Naive B cell (primary cell): ENCODE results near the gene EMILIN1. TPM values are rescaled to one million over a fixed set of nuclear protein-coding genes. Genes with fewer than 3 reads are reported as not detected.

Experiments used
- ATAC-seq, 2 donors: fragments of 150-1000 bp; cut with Tn5 transposase; 2 replicates each; pipeline ENCODE4 v1.10.0; 2021; ENCODE audit warnings: low read depth in 2 of 2, mild to moderate bottlenecking in 2 of 2, moderate library complexity in 2 of 2
- DNase-seq: peaks from one replicate; pipeline ENCODE4 v3.0.0; 2022
- H3K27ac Mint-ChIP-seq, 6 donors: one replicate each; pipeline ENCODE4 v1.8.0; 2020 to 2022; ENCODE audit warnings: mild to moderate bottlenecking in 6 of 6, mixed read lengths in 6 of 6, moderate library complexity in 5 of 6, inconsistent platforms in 2 of 6
- H3K27me3 Mint-ChIP-seq, 3 donors: one replicate each; pipeline ENCODE4 v1.8.0; 2021 to 2022; ENCODE audit warnings: mixed read lengths in 3 of 3, mild to moderate bottlenecking in 1 of 3
- H3K36me3 Mint-ChIP-seq, 2 donors: one replicate each; pipeline ENCODE4 v1.8.0; 2020 to 2022; ENCODE audit warnings: mixed read lengths in 2 of 2, inconsistent platforms in 1 of 2, mild to moderate bottlenecking in 1 of 2
- H3K4me1 Mint-ChIP-seq, 3 donors: one replicate each; pipeline ENCODE4 v1.8.0; 2020 to 2022; ENCODE audit warnings: mixed read lengths in 3 of 3, inconsistent platforms in 1 of 3, mild to moderate bottlenecking in 1 of 3, moderate library complexity in 1 of 3
- H3K4me3 Mint-ChIP-seq, 8 donors: one replicate each; pipeline ENCODE4 v1.8.0; 2020 to 2022; ENCODE audit warnings: mild to moderate bottlenecking in 8 of 8, mixed read lengths in 8 of 8, moderate library complexity in 8 of 8, inconsistent platforms in 2 of 8
- H3K9me3 Mint-ChIP-seq, 7 donors: one replicate each; pipeline ENCODE4 v1.8.0; 2020 to 2022; ENCODE audit warnings: mixed read lengths in 7 of 7, mild to moderate bottlenecking in 5 of 7, inconsistent platforms in 2 of 7, moderate library complexity in 1 of 7
- polyA plus RNA-seq, 6 donors: library from polyadenylated mRNA; unstranded; fragments of 300-500 nt; fragmentation: Illumina TruSeq; gene quantifications; one replicate each; pipeline ENCODE4 v1.2.3, GENCODE V29; 2021; ENCODE audit warnings: low read depth in 6 of 6

The EMILIN1 gene
- 1 to 10 TPM in 2 of 6 donors, under 1 TPM in 4; 0.28 to 1.1 (median 0.77) TPM for polyA plus RNA-seq

GRCh38 chr2:27078267-27079194 is at the start of gene EMILIN1:
EMILIN1 (plus strand) TSS chr2:27078615; CDS start chr2:27079066, 451 bp downstream.
- Mint-ChIP-seq H3K4me3 (peak within 1 kb of the TSS in 2 of 8 donors; percentile 54 to 73), H3K27me3 (peaks cover 0 to 12% (median 0%) of the 10 kb centered on the region in 3 donors), H3K27ac (peak within 1 kb of the TSS in 1 of 6 donors; percentile 18), H3K4me1 (peaks cover 48 to 59% (median 53%) of the 10 kb centered on the region in 3 donors), H3K36me3 (no peaks in the 10 kb centered on the region), H3K9me3 (no peaks in the 10 kb centered on the region)
- ATAC-seq (no peak), DNase-seq (no peak)

DNA sequence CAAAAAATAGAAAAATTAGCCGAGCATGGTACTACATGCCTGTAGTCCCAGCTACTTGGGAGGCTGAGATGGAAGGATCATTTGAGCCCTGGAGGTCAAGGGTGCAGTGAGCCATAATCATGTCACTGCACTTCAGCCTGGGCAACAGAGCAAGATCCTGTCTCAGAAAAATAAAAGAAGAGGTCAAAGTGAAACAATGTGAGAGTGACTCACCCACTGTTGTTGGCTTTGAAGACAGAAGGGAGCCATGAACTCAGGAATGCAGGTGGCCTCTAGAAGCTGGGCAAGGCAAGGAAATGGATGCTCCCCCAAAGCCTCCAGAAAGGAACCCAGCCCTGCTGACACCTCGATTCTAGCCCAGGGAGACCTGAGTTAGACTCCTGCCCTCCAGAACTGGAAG is 49.4 kb upstream of the EMILIN1 start:
- Mint-ChIP-seq H3K27ac (peak overlapping the region in 1 of 6 donors; percentile 24), H3K4me3 (peak overlapping the region in 1 of 8 donors; percentile 96), H3K9me3 (no peaks in the 10 kb centered on the region), H3K36me3 (no peaks in the 10 kb centered on the region), H3K4me1 (peaks cover 13 to 36% (median 30%) of the 10 kb centered on the region in 3 donors), H3K27me3 (no peaks in the 10 kb centered on the region)
- DNase-seq, result no peak
- ATAC-seq, result no peak

DNA sequence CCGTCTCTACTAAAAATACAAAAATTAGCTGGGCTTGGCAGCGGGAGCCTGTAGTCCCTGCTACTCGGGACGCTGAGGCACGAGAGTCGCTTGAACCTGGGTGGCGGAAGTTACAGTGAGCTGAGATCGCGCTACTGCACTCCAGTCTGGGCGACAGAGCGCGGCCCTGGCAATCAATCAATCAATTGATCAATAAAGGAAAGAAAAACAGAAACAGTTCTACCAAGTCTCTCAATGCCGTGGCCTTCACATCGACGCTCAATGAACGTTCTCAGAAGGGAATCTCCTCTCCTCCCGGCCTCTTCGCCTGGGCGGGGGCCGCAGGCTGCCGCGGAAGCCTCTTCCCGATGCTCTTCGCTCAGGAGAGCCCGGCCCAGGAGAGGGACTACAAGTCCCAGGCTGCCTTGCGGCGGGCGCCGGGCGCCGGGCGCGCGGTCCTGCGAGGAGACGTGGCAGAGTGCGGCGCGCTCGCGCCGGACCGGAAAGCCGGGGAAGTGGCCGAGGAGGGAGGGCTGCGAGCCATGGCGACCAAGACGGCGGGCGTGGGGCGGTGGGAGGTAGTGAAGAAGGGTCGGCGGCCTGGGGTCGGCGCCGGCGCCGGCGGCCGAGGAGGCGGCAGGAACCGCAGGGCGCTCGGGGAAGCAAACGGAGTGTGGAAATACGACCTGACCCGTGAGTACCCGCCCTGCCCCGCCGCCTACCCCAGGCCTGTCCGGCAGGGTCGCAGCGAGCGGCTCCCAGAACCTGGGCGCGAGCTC is 45.7 kb upstream of the EMILIN1 start, which contains the start of gene TMEM214:
Gene TMEM214 (plus strand): TSS at position 471 of the 758 bp plus-strand sequence. CDS start 51 bp downstream, at position 522.
- DNase-seq (peak; percentile 67), ATAC-seq (peak; percentile 96 to 97)
- Mint-ChIP-seq H3K36me3 (peaks cover 6 to 9% of the 10 kb centered on the region in 2 donors), H3K4me1 (peaks cover 20 to 54% (median 45%) of the 10 kb centered on the region in 3 donors), H3K9me3 (no peaks in the 10 kb centered on the region), H3K4me3 (peak within 1 kb of the TSS; percentile 92 to 96 (median 94)), H3K27me3 (no peaks in the 10 kb centered on the region), H3K27ac (peak within 1 kb of the TSS; percentile 83 to 96 (median 94))

DNA sequence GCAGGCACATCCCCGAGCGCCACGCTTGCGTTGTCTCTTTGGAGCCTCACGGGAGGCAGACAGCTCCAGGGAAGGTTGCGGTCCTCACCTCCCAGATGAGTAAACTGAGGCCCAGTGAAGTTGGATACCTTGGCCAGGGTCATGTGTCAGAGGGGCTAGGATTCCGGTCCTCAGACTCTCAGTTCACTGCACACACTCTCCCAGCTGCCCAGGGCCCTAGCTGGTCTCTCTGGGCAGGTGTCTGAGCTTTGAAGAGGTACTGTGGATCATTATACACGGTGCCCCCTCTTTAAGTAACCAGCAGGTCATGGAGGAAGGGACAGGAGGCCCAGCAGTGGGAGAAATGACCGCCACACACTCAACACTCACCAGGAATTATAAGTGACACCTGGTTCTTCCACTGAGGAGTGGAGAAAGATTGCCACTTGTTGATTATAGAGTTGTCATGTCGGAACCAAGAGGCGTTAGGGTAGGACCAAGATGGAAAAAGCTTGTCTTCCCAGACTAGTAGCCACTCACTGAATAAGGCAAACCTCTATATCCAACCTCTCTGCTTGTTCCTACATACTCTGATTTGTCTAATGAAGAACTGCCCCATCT is 45.1 kb upstream of the EMILIN1 start:
- no peaks in the 10 kb centered on the region for H3K27me3 Mint-ChIP-seq
- H3K4me1 Mint-ChIP-seq, result peaks cover 20 to 54% (median 45%) of the 10 kb centered on the region in 3 donors
- H3K27ac Mint-ChIP-seq, result peak overlapping the region; percentile 53 to 95 (median 86)
- H3K4me3 Mint-ChIP-seq, result peak overlapping the region; percentile 92 to 96 (median 94)
- H3K9me3 Mint-ChIP-seq, result no peaks in the 10 kb centered on the region
- ATAC-seq (peak in 1 of 2 donors; percentile 13), DNase-seq (no peak)
- peaks cover 6 to 9% of the 10 kb centered on the region in 2 donors for H3K36me3 Mint-ChIP-seq

GRCh38 chr2:27038012-27038411 is 40.4 kb upstream of the EMILIN1 start:
- Mint-ChIP-seq H3K9me3 (no peaks in the 10 kb centered on the region), H3K27me3 (no peaks in the 10 kb centered on the region), H3K27ac (no peak overlapping the region), H3K36me3 (peaks cover 9 to 19% of the 10 kb centered on the region in 2 donors), H3K4me3 (no peak overlapping the region), H3K4me1 (peaks cover 42 to 64% (median 59%) of the 10 kb centered on the region in 3 donors)
- ATAC-seq, result no peak
- no peak for DNase-seq

DNA sequence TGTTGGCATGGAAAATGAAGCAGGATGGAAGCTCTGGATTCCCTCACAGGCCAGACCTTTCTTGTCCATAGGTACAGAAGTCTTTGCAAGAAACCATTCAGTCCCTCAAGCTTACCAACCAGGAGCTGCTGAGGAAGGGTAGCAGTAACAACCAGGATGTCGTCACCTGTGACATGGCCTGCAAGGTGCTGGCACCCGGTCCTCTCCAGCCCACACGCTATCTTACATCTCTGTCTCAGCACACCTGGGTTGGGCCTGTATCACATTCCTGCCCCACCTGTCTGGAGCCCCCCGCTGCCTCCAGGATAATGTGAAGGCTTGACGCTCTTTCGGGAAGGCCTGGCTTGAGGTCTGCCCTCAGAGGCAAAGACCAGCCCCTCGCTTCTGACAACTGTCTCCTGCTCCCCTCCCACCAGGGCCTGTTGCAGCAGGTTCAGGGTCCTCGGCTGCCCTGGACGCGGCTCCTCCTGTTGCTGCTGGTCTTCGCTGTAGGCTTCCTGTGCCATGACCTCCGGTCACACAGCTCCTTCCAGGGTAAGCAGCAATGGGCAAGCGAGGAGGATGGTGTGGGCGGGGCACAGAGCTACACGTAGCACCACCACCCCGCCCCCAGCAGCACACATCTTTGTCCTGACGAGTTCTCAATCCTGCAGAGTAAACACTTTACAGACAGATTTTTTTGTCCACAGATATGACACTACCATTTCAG is 39.6 kb upstream of the EMILIN1 start:
- Mint-ChIP-seq H3K27me3 (no peaks in the 10 kb centered on the region), H3K36me3 (peaks cover 9 to 19% of the 10 kb centered on the region in 2 donors), H3K4me3 (peak overlapping the region in 1 of 8 donors; percentile 83), H3K4me1 (peaks cover 36 to 58% (median 51%) of the 10 kb centered on the region in 3 donors), H3K9me3 (no peaks in the 10 kb centered on the region), H3K27ac (peak overlapping the region in 1 of 6 donors; percentile 79)
- ATAC-seq, result no peak
- DNase-seq, result no peak

- no peak overlapping the region for H3K4me3 Mint-ChIP-seq
- peaks cover 9 to 19% of the 10 kb centered on the region in 2 donors for H3K36me3 Mint-ChIP-seq
- no peak for ATAC-seq
- peaks cover 30 to 51% (median 45%) of the 10 kb centered on the region in 3 donors for H3K4me1 Mint-ChIP-seq
- H3K27ac Mint-ChIP-seq, result peak overlapping the region in 1 of 6 donors; percentile 80
- DNase-seq, result no peak
- no peaks in the 10 kb centered on the region for H3K9me3 Mint-ChIP-seq
- H3K27me3 Mint-ChIP-seq, result no peaks in the 10 kb centered on the region
Observed at GRCh38 chr2:27039426-27039825, 39.0 kb upstream of the EMILIN1 start.

- peak overlapping the region in 1 of 8 donors; percentile 25 for H3K4me3 Mint-ChIP-seq
- H3K36me3 Mint-ChIP-seq, result peaks cover 9 to 19% of the 10 kb centered on the region in 2 donors
- peaks cover 29 to 49% (median 43%) of the 10 kb centered on the region in 3 donors for H3K4me1 Mint-ChIP-seq
- ATAC-seq (no peak), DNase-seq (no peak)
- peak overlapping the region in 1 of 6 donors; percentile 80 for H3K27ac Mint-ChIP-seq
- H3K27me3 Mint-ChIP-seq, result no peaks in the 10 kb centered on the region
- H3K9me3 Mint-ChIP-seq, result no peaks in the 10 kb centered on the region
Observed at GRCh38 chr2:27039871-27040270, 38.5 kb upstream of the EMILIN1 start.

DNA sequence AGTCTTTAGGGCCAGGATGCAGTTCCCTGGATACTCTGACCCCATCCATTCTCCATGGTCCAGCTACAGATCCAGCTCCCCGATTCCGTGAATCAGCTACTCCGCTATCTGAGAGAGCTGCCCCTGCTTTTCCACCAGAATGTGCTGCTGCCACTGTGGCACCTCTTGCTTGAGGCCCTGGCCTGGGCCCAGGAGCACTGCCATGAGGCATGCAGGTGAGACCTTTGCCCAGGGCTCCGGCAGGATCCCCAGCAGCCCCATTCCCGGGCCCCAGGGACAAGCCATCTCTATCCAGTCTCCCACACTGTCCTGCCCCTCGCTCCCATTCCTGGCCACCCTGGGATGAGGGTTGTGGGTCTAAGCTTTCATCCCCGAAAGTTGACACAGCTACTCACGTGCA is 38.1 kb upstream of the EMILIN1 start:
- no peak for ATAC-seq
- H3K27me3 Mint-ChIP-seq, result no peaks in the 10 kb centered on the region
- peak overlapping the region in 4 of 6 donors; percentile 98 to 99 (median 99) for H3K27ac Mint-ChIP-seq
- H3K4me3 Mint-ChIP-seq, result peak overlapping the region in 2 of 8 donors; percentile 25 to 30
- H3K9me3 Mint-ChIP-seq, result no peaks in the 10 kb centered on the region
- peaks cover 9 to 19% of the 10 kb centered on the region in 2 donors for H3K36me3 Mint-ChIP-seq
- H3K4me1 Mint-ChIP-seq, result peaks cover 26 to 46% (median 38%) of the 10 kb centered on the region in 3 donors
- DNase-seq, result no peak

GRCh38 chr2:27041752-27042151 is 36.7 kb upstream of the EMILIN1 start:
- Mint-ChIP-seq H3K27me3 (no peaks in the 10 kb centered on the region), H3K4me3 (peak overlapping the region; percentile 55 to 91 (median 80)), H3K4me1 (peaks cover 26 to 41% (median 34%) of the 10 kb centered on the region in 3 donors), H3K9me3 (no peaks in the 10 kb centered on the region), H3K36me3 (peaks cover 5 to 13% of the 10 kb centered on the region in 2 donors), H3K27ac (peak overlapping the region; percentile 98 to 99 (median 99))
- DNase-seq (no peak), ATAC-seq (peak; percentile 43 to 57)

- H3K9me3 Mint-ChIP-seq, result no peaks in the 10 kb centered on the region
- ATAC-seq, result peak; percentile 98 to 99
- peak overlapping the region; percentile 55 to 91 (median 80) for H3K4me3 Mint-ChIP-seq
- peak overlapping the region; percentile 98 to 99 (median 99) for H3K27ac Mint-ChIP-seq
- peaks cover 26 to 37% (median 34%) of the 10 kb centered on the region in 3 donors for H3K4me1 Mint-ChIP-seq
- H3K27me3 Mint-ChIP-seq, result no peaks in the 10 kb centered on the region
- DNase-seq, result peak; percentile 87
- H3K36me3 Mint-ChIP-seq, result peaks cover 1 to 13% of the 10 kb centered on the region in 2 donors
Observed at GRCh38 chr2:27042159-27042661, 36.2 kb upstream of the EMILIN1 start.
